Activated effector memory CD4-positive, alpha-beta T cell treated with anti-CD3 and anti-CD28 coated beads, Interleukin-2, amount 50 U/mL, for 16 hours (primary cell): ENCODE data around the gene SORBS1.

Experiments
- DNase-seq: peaks from one replicate; pipeline ENCODE4 v3.0.0-alpha.2; 2020

The SORBS1 gene

GRCh38 chr10:95404864-95405263 is 156.3 kb downstream of the SORBS1 start:
- no peak for DNase-seq

DNA sequence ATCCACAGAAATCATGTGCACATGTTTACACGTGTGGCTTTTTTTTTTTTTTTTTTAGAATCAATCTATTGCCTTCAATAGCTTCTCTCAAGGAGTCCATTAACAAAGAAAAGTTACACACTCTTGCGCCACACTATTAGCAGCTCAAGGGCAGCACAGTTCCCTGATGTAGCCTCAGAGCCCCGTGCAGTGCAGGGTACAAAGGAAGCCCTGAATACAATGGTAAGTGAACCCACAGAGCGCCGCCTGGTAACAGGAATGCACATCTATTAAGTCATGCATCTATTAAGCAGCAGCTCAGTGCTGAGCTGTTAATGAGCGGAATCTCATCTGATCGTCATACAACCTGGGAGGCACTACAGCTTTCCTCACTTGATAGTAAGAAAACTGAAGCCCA is 156.7 kb downstream of the SORBS1 start:
- no peak for DNase-seq

GRCh38 chr10:95403700-95404461 is 157.3 kb downstream of the SORBS1 start:
- no peak for DNase-seq

DNA sequence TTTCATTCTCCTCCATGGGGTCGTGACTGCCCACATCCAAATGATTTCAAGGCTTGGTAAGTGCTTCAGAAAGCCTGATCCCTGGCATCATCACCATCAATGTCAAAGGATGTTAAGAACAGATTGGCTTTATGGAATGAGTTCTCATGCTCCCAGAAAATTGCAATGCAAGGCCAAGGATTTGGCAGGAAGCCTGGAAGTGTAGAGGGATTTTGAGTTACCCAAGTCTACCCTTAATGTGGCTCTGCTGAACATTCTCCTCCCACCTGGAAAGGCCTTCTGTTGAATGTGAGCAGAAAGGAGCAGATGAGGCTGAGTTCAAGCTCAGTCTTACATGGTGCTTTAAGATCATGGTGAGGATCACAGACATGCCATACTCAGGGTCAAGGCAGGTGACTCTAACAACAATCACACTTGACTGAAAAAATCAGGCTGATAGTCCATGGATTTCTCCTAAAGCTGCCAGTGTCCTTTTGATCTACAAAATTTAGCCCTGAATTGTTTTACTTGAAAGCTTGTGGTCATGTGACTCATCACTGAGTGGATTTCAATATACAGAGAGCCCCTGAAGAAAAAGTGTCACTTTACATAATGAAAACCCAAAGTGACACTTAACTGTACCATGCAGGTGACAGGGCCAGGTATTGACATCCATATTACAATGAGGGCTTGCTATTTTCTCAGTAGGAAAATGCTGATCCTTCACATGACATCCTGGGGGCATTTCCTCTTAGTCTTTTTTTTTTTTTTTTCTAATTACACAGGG is 159.3 kb downstream of the SORBS1 start:
- no peak for DNase-seq

DNA sequence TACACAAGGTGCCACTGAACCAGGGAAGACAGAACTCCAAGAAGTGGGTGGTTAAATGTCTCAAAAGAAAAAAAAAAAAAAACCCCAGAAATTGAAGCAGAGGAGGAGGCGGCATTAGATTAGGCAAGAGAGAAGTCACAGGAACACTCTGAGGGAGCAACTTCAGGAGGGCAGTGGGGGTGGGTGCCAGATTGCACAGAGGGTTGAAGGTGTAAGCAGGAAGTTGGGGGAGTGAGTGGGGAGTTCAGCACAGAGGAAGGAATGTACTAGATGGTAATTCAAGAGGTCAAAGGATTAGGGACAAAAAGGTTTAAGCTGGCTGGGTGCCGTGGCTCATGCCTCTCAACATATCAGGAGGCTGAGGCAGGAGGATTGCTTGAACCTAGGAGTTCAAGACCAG is 160.4 kb downstream of the SORBS1 start:
- DNase-seq: no peak

- DNase-seq: no peak
Measured at GRCh38 chr10:95399183-95399582, 162.0 kb downstream of the SORBS1 start.

DNA sequence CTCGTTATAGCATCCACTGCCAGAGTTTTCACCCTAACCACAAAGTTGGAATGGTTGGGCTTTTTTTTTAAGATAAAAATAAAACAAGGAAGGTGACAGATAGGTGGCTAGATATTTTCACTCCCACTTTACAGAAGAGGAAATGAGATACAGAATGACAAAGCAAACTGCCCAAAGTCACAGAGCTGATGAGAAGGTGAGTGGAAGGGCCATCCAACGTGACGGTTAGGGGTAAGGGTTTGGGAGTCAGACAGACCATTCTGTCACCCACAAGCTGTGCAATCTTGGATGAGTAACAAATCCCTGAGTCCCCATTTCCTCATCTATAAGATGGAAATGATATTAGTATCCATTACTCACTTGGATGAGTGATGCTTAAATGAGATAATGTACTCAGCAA is 163.4 kb downstream of the SORBS1 start:
- no peak for DNase-seq

- DNase-seq: no peak
Measured at GRCh38 chr10:95395947-95396449, 165.2 kb downstream of the SORBS1 start.

DNA sequence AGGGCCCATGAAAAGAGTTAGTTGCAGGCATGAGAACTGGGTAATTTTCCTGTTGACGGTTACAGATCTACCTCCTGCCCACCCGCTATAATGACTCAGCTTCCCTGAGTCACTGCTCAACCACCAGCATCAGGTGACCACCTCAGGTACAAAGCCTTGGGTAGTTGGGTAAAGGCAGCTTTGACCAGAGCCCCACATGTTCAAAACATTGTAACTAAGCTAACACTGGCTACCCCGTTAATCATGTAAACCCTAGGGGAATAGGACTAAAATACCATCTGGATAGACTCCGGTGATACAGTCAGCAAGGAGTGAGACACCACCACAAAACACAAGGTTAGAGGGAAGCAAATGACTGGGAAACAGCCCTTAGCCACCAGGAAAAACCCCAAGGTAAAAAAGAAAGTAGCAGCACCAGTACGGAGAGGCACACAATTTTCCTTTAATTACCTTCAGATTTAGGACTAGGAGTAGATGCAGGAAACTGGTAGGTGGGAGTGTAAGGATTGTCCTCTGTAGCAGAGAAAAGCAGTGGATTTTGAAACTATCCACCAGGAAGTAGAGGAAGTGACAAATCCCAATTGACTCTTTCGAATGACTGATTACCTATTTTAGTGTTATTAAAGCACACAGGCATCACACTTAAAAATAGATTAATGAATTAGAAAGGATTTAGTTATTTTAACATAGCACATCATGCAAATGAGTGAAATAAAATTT is 166.8 kb downstream of the SORBS1 start:
- no peak for DNase-seq

GRCh38 chr10:95392681-95393164 is 168.4 kb downstream of the SORBS1 start:
- DNase-seq: no peak

DNA sequence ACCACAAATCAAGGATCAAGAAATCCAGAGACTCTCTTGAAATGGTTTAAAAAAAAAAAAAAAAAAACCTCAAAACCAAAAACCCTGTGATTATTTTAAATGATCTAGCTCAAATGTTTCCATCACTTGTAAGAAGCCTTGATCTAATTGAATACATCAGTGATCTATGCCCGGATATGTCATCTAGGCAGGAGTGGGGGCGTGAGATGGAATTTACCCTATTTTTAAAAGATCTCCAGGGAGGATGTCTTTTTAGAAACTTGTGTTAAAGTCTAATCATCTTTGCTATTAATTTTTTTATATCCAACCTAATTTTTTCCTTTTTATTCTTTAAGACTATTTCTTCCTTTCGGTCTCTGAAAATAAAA is 169.0 kb downstream of the SORBS1 start:
- no peak for DNase-seq

GRCh38 chr10:95391581-95392216 is 169.5 kb downstream of the SORBS1 start:
- DNase-seq: no peak

DNA sequence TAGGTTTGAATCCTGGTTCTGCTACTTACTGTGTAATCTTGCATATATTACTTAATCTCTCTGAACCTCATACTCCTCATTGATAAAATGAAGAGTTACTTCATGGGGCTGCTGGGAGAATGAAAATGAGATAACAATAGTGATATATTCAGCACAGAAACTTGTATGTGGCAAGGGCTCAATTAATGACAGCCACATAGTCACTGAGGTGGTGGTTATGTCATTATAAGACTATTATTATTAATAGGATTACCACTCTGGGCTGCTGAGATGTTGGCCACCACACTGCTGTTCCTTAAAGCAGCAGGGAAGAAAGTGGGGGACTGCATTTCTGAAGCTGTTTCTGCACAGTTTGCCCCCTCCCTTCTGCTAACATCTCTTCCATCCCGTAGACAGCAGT is 170.0 kb downstream of the SORBS1 start:
- DNase-seq: no peak

- DNase-seq: no peak
Measured at GRCh38 chr10:95389982-95390381, 171.2 kb downstream of the SORBS1 start.

DNA sequence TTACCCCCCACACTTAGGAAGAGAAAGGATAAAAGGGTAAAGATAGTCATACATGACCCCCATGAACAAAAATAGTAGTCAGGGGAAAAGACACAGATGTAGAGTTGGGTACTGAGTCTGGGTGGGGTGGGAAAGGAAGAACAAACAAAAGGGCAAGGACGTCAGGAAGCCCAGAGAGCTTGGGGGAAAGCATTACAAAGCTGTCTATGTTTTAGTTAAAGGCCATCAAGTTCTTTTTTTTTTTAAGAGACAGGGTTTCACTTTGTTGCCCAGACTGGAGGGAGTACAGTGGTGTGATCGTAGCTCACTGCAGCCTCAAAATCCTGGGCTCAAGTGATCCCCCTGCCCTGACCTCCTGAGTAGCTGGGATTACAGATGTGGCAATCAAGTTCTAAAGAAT is 172.0 kb downstream of the SORBS1 start:
- DNase-seq: no peak

- DNase-seq: no peak
Measured at GRCh38 chr10:95388539-95388938, 172.6 kb downstream of the SORBS1 start.

GRCh38 chr10:95388109-95388471 is 173.1 kb downstream of the SORBS1 start:
- DNase-seq: no peak

DNA sequence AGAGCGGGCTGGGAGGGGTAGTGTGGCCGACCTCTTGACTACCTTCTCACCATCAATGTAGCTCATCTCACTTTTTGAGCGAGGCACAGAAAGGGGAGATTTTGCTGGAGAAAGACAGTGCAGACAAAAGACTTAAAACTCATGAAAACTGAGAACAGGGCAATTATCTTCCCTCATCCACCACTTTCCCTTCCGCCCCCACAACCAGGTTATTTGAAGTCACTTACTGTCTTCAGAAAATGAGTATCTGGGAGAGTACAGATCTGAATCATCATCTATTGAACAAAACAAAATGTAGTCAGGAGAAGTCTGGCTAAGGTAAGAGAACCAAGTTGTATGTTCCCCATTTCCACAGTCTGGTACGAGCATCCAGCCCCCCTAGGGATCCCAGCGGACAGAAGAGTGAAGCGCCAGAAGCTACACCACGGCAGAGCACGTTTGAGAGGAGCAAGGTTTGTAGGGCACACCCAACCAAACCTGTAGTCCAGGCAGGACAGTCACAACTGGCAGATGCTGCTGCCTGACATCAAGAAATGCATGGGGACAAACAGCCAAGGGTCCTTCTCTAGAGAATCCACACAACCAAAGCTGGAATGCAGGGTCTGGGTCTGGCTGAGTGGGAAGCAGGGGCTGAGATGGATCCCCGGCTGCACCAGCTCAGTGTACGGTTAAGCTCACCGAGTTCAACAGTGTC is 177.0 kb downstream of the SORBS1 start:
- no peak for DNase-seq

DNA sequence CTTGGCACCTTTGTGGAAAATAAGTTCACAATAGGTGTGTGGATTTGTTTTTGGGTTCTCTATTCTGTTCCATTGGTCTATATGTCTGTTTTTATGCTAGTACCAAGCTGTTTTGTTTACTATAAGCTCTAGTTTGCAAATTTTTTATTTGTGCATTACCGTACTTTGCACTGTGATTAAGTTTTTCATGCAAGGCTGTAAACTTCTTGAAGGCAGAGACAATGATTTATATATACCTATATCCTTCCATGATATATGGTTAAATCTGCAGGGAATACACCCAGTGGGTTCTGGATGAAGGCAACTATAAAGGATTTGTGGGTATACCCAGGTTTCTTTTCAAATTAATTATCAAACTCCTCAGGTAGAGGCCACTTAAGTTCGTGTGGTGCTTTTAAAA is 178.6 kb downstream of the SORBS1 start:
- DNase-seq: no peak

DNA sequence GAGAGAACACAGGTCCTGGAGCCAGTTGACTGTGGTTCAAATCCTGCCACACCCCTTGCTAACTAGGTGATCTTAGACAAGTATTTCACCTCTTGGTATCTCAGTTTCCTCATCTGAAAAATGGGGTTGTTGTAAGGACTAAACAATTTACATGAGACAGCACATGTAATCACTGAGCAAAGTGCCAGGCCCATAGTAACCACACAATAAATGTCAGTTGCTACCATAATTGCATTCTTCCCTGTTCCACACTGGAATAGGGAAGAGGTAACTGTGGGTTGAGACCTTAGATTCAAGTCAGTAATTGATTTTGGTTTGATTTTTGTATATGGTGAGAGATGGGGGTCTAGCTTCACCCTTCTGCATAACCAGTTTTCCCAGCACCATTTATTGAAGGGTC is 179.0 kb downstream of the SORBS1 start:
- DNase-seq: no peak

- no peak for DNase-seq
Measured at GRCh38 chr10:95377950-95378349, 183.2 kb downstream of the SORBS1 start.

- no peak for DNase-seq
Measured at GRCh38 chr10:95375418-95375817, 185.8 kb downstream of the SORBS1 start.
